Muscle layer of colon (tissue), 2 donors: ENCODE measurements around the gene SLC8A2.

Experiments used
- H3K27ac ChIP-seq: one replicate; pipeline ENCODE4 v1.7.0; 2013; ENCODE audit warnings: low read depth, mild to moderate bottlenecking, low read length, moderate library complexity
- H3K27me3 ChIP-seq, 2 donors: one replicate each; pipeline ENCODE4 v1.7.0; 2013; ENCODE audit warnings: low read length in 2 of 2, mild to moderate bottlenecking in 2 of 2; ENCODE audit not compliant: insufficient read depth in 2 of 2, control insufficient read depth in 1 of 2
- H3K36me3 ChIP-seq: one replicate; pipeline ENCODE4 v1.7.0; 2013; ENCODE audit warnings: mild to moderate bottlenecking, low read length; ENCODE audit not compliant: insufficient read depth
- H3K4me1 ChIP-seq: one replicate; pipeline ENCODE4 v1.7.0; 2013; ENCODE audit warnings: mild to moderate bottlenecking, low read length; ENCODE audit not compliant: insufficient read depth
- H3K4me3 ChIP-seq, 2 donors: one replicate each; pipeline ENCODE4 v1.7.0; 2013; ENCODE audit warnings: low read length in 2 of 2, low read depth in 1 of 2, mild to moderate bottlenecking in 1 of 2, moderate library complexity in 1 of 2
- H3K9ac ChIP-seq: one replicate; pipeline ENCODE4 v1.7.0; 2013; ENCODE audit warnings: low read length
- H3K9me3 ChIP-seq: one replicate; pipeline ENCODE4 v1.7.0; 2013; ENCODE audit warnings: mild to moderate bottlenecking, low read length
- donor health status: abdominal sarcoma.
- donor health status: Adenocarcinoma of cecum.

Gene SLC8A2, protein sequence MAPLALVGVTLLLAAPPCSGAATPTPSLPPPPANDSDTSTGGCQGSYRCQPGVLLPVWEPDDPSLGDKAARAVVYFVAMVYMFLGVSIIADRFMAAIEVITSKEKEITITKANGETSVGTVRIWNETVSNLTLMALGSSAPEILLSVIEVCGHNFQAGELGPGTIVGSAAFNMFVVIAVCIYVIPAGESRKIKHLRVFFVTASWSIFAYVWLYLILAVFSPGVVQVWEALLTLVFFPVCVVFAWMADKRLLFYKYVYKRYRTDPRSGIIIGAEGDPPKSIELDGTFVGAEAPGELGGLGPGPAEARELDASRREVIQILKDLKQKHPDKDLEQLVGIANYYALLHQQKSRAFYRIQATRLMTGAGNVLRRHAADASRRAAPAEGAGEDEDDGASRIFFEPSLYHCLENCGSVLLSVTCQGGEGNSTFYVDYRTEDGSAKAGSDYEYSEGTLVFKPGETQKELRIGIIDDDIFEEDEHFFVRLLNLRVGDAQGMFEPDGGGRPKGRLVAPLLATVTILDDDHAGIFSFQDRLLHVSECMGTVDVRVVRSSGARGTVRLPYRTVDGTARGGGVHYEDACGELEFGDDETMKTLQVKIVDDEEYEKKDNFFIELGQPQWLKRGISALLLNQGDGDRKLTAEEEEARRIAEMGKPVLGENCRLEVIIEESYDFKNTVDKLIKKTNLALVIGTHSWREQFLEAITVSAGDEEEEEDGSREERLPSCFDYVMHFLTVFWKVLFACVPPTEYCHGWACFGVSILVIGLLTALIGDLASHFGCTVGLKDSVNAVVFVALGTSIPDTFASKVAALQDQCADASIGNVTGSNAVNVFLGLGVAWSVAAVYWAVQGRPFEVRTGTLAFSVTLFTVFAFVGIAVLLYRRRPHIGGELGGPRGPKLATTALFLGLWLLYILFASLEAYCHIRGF

DNA sequence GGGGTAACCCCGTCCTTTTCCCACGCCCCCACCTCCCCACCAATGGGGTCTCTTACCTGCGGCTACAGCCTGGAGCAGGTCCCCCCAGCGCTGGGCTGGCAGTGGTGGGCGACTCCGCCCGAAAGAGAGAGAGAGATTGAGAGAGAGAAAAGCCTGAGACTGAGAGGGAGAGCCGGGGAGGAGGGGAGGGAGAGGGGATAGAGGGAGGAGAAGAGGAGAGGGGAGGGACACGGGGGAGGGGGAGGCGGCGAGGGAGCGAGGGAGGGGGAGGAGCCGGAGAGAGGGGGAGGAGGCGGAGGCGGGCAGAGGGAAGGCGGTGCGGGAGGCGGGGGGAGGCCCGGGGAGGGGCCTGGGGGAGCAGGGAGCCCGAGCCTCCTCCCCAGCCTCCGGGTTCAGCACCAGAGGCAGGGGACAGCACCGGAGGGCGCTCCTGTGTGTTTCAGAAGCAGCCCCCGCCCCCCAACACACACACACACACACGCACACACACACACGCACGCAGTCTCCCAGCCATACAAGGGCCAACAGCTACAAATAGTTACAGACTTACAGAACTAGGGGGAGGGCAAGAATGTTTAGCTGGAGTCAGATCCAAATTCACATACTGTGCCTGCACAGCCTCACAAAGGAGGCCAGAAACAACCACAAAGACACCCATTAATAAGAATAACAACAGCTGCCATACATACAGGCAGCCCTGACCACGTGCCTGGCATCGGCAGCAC is at the start of gene SLC8A2:
Gene SLC8A2 (minus strand): TSS at position 161 of the 725 bp plus-strand sequence. CDS start 5,490 bp downstream, outside the sequence.
- H3K27me3 ChIP-seq: peaks cover 6 to 16% of the 10 kb centered on the region in 2 donors
- peak within 1 kb of the TSS; percentile 56 to 89 for H3K4me3 ChIP-seq
- H3K9ac ChIP-seq: peak within 1 kb of the TSS; percentile 49
- no peaks in the 10 kb centered on the region for H3K36me3 ChIP-seq
- H3K4me1 ChIP-seq: peaks cover 27% of the 10 kb centered on the region
- peak within 1 kb of the TSS; percentile 91 for H3K27ac ChIP-seq
- no peaks in the 10 kb centered on the region for H3K9me3 ChIP-seq

DNA sequence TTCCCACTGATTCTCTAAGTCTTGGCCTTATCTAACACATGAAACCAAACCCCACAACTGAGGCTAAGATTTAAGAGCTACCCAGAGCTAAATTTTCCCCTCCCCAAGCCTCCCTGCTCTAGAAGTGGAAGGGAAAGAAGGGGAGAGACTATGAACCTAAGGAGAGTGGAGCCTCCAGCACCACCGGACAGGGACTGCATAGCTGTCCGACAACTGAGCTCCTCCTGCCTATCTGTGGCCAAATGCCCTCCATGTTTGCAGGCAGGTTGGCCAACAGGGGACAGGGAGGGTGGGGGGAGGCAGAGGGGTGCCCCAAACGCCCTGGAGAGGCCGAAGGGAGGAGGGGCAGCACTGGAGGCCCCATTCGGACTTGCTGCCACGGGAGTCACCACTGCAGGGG is 49.1 kb upstream of the SLC8A2 start:
- Histone ChIP-seq H3K27me3 (no peaks in the 10 kb centered on the region), H3K4me1 (peaks cover 12% of the 10 kb centered on the region), H3K4me3 (no peak overlapping the region), H3K9ac (no peak overlapping the region), H3K36me3 (no peaks in the 10 kb centered on the region), H3K27ac (no peak overlapping the region), H3K9me3 (no peaks in the 10 kb centered on the region)

DNA sequence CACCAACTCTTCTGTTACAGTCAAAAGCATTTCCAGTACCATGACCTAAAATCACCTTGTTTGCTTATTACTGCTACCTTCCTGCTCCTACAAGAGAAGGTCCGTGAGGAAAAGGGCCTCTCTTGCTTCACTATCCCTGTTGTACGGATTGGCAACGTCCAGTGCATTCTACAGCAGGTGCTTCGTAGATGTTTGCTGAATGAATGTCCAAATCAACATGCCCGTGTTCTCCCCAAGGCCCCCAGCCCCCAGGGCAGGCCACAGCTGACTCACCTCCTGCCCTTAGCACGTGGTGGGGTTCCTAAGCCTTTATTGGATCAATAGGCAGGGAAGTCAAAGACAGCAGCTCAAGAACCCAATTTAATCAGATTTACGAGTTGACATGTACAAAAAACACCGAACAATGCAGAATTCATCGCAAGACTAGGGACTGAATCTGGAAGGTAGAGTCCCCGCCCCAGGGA is 48.7 kb upstream of the SLC8A2 start:
- Histone ChIP-seq H3K4me3 (no peak overlapping the region), H3K36me3 (no peaks in the 10 kb centered on the region), H3K9ac (no peak overlapping the region), H3K4me1 (peaks cover 16% of the 10 kb centered on the region), H3K27me3 (no peaks in the 10 kb centered on the region), H3K9me3 (no peaks in the 10 kb centered on the region), H3K27ac (no peak overlapping the region)

DNA sequence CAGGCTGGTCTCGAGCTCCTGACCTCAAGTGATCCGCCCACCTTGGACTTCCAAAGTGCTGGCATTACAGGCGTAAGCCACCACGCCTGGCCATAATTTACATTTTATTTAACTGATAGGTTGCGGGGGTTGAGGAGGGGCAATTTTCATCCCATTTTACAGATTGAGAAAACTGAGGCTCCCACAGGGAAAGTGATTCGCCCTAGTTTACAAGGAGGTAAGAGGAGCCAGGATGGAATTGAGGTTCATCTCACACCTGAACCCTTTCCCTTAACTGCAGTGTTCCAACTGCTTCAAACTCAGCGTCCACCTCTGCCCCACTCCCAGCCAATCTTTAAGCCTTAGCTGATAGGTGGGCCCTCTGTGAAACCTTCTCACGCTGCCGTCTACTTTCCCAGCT is 47.2 kb upstream of the SLC8A2 start:
- Histone ChIP-seq H3K36me3 (no peaks in the 10 kb centered on the region), H3K27ac (no peak overlapping the region), H3K9me3 (no peaks in the 10 kb centered on the region)

DNA sequence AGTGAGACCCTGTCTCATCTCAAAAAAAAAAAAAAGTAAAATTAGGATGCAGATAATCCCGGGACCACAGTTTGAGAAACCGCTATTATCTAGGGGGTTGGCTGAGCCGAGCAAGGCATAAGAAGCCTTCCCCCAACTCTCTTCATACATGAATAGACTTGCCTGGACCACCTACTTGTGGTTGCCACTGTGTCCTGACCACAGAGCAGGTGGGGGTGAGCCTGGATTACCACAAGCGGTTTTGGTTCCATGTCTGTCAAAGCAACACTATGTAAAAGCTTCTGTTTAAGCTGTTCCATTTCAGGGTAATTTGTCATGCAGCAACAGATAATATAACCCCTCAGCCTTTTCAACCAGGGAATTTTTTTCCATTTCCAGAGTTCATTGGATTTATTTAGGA is 46.4 kb upstream of the SLC8A2 start:
- Histone ChIP-seq H3K4me3 (no peak overlapping the region), H3K27ac (no peak overlapping the region), H3K9ac (no peak overlapping the region), H3K27me3 (no peaks in the 10 kb centered on the region), H3K36me3 (no peaks in the 10 kb centered on the region), H3K4me1 (peaks cover 23% of the 10 kb centered on the region), H3K9me3 (no peaks in the 10 kb centered on the region)

More for the DNA sequence above, 47.2 kb upstream of the SLC8A2 start:
- Histone ChIP-seq H3K27me3 (no peaks in the 10 kb centered on the region), H3K9ac (no peak overlapping the region), H3K4me3 (no peak overlapping the region), H3K4me1 (peaks cover 16% of the 10 kb centered on the region)

DNA sequence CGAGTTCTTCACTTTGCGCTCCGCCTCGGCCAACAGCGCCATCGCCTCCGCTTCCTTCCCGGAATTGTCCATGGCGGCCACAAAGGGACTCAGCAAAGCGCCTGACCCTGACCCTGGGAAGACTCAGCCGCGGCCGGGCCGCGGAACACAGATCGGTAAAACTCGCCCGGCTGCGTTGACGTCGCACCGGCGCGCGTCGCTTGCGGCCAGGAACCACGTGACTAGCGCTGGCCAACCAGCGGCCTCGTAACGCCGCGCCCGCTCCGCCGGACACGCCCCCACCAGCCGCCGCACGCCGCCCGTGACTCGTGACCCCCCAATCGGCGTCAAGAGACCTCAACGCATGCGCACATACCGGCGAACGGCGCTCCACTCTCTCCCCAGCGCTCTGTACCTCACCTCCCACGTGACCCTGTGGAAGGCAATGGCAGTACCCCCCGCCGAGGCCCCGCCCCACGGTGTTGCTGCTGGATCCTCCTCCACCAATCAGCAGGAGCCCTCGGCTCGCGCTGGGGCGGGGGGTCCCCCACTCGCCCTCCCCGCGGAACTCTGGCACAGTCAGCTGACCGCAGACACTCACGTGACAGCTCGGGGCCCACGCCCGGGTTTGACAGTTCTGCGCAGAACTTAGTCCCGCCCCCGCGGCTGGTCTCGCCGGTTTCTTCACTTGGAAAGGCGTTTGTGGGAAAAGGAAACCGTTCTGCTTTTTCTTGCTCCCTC is 43.3 kb upstream of the SLC8A2 start, which contains the start of gene NAPA:
Gene NAPA (minus strand): TSS at position 195 of the 720 bp plus-strand sequence. CDS start 123 bp downstream, at position 72.
- Histone ChIP-seq H3K4me3 (peak within 1 kb of the TSS; percentile 18 to 91), H3K9me3 (no peaks in the 10 kb centered on the region), H3K36me3 (no peaks in the 10 kb centered on the region), H3K27me3 (no peaks in the 10 kb centered on the region), H3K4me1 (peaks cover 45% of the 10 kb centered on the region), H3K9ac (peak within 1 kb of the TSS; percentile 99), H3K27ac (peak within 1 kb of the TSS; percentile 92)

DNA sequence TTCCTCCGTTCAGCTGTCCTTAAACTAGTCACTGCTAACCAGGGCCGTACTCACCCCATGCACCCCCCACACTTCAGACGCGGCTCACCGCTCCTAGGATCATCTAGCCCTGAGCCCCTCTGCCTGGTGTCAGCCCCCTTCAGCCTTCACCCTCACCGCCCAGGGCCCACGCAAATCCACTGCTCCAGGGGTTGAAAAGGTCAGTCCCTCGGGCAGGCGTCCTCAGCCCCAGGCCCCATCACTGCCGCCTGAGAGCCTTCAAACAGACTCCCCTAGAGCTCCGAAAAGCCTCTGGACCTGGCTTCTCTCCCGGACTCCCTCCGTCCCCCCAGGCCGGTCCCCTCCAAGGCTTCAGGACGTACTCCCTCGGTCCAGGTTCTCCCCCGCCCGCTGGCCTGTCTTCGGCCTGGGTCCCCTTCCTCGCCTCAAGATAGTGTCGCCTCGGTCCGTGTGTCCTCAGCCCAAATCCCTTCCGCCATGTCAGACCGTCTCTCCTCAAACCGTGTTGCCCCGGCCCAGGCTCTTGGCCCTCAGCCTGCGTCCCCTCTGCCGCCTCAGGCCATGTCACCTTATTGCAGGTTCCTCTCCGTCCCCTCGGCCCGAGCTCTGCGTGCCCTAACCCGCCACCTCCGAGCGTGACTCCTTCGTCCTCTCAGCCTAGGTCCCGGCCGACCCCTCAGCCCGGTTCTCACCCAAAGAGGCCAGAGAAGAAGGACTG is 42.6 kb upstream of the SLC8A2 start:
- H3K9ac ChIP-seq: peak overlapping the region; percentile 99
- H3K9me3 ChIP-seq: no peaks in the 10 kb centered on the region
- no peaks in the 10 kb centered on the region for H3K36me3 ChIP-seq
- no peaks in the 10 kb centered on the region for H3K27me3 ChIP-seq
- H3K27ac ChIP-seq: peak overlapping the region; percentile 92
- peak overlapping the region; percentile 18 to 91 for H3K4me3 ChIP-seq
- peaks cover 52% of the 10 kb centered on the region for H3K4me1 ChIP-seq

DNA sequence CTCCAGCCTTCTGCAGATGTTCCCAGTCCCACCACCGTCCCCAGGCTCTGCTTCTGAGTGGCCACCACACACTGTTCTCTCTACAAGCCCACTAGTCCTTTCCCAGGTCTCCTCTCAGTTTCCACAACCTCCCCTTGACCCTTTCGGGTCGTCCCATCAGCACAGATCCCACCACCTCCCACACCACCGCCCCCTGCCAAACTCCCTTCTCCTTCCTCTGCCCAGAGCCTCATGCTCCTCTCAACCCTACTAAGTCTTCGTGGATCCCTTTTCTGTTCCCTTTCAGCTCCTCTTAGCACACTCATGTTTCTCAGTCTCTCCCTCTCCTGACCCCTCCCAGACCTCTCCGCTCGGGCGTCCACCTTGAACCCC is 41.2 kb upstream of the SLC8A2 start:
- Histone ChIP-seq H3K36me3 (no peaks in the 10 kb centered on the region), H3K27me3 (no peaks in the 10 kb centered on the region), H3K4me3 (peak overlapping the region in 1 of 2 donors; percentile 91), H3K9me3 (no peaks in the 10 kb centered on the region), H3K4me1 (peaks cover 63% of the 10 kb centered on the region), H3K27ac (peak overlapping the region; percentile 53), H3K9ac (peak overlapping the region; percentile 27)

DNA sequence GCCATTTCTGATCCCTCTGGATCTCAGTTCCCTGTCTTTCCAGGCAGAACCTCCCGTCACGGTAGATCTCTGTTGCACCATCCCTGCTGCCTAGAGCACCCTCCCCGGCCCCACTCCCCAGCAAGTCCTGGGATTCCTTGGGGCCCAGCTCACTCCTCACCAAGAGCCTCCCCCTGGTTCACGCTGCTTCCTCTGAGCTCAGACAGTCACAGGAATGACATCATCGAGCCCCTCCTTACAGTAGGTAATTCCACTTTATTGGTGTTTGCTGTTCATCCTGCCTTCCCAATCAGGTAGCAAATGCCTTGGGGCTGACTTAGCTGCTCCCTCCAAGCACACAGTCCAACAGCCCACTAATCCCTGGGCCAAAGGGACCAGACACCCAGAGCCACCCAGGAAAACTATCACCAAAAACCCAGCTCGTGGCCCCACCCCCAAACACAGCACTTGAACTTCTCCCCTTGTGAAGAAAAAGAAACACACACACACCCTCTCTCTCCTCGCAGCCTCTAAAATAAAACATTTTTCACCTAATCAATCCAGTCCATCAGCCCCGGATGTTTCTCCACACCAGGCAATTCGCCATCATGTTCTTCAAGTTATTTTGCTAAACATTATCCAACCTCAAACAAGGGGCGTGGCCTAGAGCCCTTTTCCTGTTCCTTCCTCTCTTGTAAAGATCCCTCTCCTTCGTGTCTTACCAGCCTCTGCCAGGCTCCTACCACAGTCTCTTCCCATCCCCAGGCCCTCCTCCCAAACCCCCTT is 40.7 kb upstream of the SLC8A2 start:
- Histone ChIP-seq H3K36me3 (no peaks in the 10 kb centered on the region), H3K27me3 (no peaks in the 10 kb centered on the region), H3K4me3 (peak overlapping the region in 1 of 2 donors; percentile 91), H3K4me1 (peaks cover 68% of the 10 kb centered on the region), H3K27ac (peak overlapping the region; percentile 53), H3K9ac (peak overlapping the region; percentile 27), H3K9me3 (no peaks in the 10 kb centered on the region)
